CD4-positive, CD25-positive, alpha-beta regulatory T cell (primary cell): ENCODE measurements around the gene NRP1. TPM values are rescaled to one million over a fixed set of nuclear protein-coding genes. Genes with fewer than 3 reads are reported as not detected.

Experiments used
- ATAC-seq, 2 donors: fragments of 150-1000 bp; cut with Tn5 transposase; one replicate each; pipeline ENCODE4 v1.10.0; 2021; ENCODE audit warnings: low read depth in 2 of 2, moderate number of reproducible peaks in 2 of 2, moderate library complexity in 1 of 2
- DNase-seq, 3 donors: peaks; one replicate each; pipeline versions ENCODE4 v3.0.0 to v3.0.0-alpha.2; 2012 to 2022; ENCODE audit warnings: mixed read lengths in 1 of 3
- H3K27ac ChIP-seq: one replicate; pipeline ENCODE4 v1.7.0; 2013; ENCODE audit warnings: mild to moderate bottlenecking, low read length; ENCODE audit not compliant: insufficient read depth, poor library complexity, severe bottlenecking
- H3K27me3 ChIP-seq: one replicate; pipeline ENCODE4 v1.7.0; 2013; ENCODE audit warnings: low read length; ENCODE audit not compliant: control insufficient read depth, insufficient read depth
- H3K36me3 ChIP-seq: one replicate; pipeline ENCODE4 v1.7.0; 2013; ENCODE audit warnings: mild to moderate bottlenecking, low read length, moderate library complexity; ENCODE audit not compliant: control insufficient read depth, insufficient read depth
- H3K4me1 ChIP-seq: 2 replicates; pipeline ENCODE4 v1.7.0; 2013; ENCODE audit warnings: mild to moderate bottlenecking, low read length; ENCODE audit not compliant: insufficient read depth, control insufficient read depth, poor library complexity, severe bottlenecking
- H3K4me3 ChIP-seq: one replicate; pipeline ENCODE4 v1.7.0; 2013; ENCODE audit warnings: low read depth, mild to moderate bottlenecking, low read length, moderate library complexity
- H3K9me3 ChIP-seq, 2 experiments: 1 replicate in 1 of 2; 2 replicates in 1 of 2; pipeline ENCODE4 v1.7.0; 2013; ENCODE audit warnings: low read length in 2 of 2, mild to moderate bottlenecking in 1 of 2, moderate library complexity in 1 of 2; ENCODE audit not compliant: control insufficient read depth in 2 of 2
- H3K27ac Mint-ChIP-seq, 3 donors: one replicate each; pipeline ENCODE4 v1.8.0; 2020 to 2022; ENCODE audit warnings: mild to moderate bottlenecking in 3 of 3, mixed read lengths in 3 of 3, moderate library complexity in 2 of 3
- H3K27me3 Mint-ChIP-seq: one replicate; pipeline ENCODE4 v1.8.0; 2022; ENCODE audit warnings: mild to moderate bottlenecking, mixed read lengths
- H3K36me3 Mint-ChIP-seq: one replicate; pipeline ENCODE4 v1.8.0; 2020; ENCODE audit warnings: mixed read lengths
- H3K4me1 Mint-ChIP-seq, 4 donors: one replicate each; pipeline ENCODE4 v1.8.0; 2020 to 2022; ENCODE audit warnings: mixed read lengths in 4 of 4, mild to moderate bottlenecking in 1 of 4
- H3K4me3 Mint-ChIP-seq, 4 donors: one replicate each; pipeline ENCODE4 v1.8.0; 2020 to 2022; ENCODE audit warnings: mild to moderate bottlenecking in 4 of 4, mixed read lengths in 4 of 4, moderate library complexity in 3 of 4
- H3K9me3 Mint-ChIP-seq, 7 donors: one replicate each; pipeline ENCODE4 v1.8.0; 2020 to 2022; ENCODE audit warnings: mixed read lengths in 7 of 7, mild to moderate bottlenecking in 3 of 7, moderate library complexity in 2 of 7
- polyA plus RNA-seq, 4 donors: library from polyadenylated mRNA; unstranded; fragments of 300-500 nt; fragmentation: Illumina TruSeq; gene quantifications; one replicate each; pipeline ENCODE4 v1.2.3, GENCODE V29; 2021
- total RNA-seq: library from RNA; stranded (reverse); gene quantifications from one replicate; pipeline ENCODE4 v1.2.3, GENCODE V29; 2022

Gene NRP1
- total and polyA plus RNA-seq, 5 donors from 2014 or later: 0.05 TPM; not detected in 4

DNA sequence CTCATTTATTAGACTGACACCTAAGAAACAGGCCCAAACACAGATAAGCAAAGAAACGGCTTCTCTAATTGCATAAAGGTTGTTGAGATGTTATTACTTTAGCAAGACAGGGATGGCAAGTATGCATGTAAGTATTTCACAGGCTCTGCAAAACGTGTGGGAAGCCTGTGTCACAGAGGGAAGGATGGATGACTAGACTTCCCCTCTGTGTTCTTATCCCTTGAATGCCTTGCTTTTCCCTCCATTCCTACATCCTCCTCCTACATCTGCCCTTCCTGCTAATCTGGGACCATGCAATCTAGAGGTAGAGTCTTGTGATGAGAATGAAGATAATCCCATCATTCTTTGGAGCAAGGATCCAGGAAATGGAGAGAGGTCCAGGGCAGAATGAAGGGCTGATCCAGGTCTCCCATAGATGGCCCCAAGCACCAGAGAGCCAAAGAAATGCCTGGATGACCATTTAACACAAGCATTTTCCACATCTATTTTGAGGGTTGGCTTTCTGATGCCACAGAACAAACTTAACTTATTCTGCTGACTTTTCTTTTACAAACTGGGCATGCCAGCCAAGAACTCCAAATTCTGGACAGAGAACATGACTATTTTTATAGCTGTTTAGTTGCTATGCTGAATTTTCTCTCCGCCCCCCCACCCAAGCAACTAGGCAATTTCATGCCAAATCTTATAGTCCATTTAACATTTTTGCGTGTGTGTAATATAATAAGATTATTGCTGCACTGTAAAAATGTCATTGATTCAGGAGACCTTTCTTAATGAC is 48.1 kb downstream of the NRP1 start:
- ATAC-seq (no peak), DNase-seq (no peak)
- no peaks in the 10 kb centered on the region for H3K9me3 Mint-ChIP-seq
- Histone ChIP-seq H3K36me3 (no peaks in the 10 kb centered on the region), H3K9me3 (no peaks in the 10 kb centered on the region), H3K27ac (no peak overlapping the region), H3K4me1 (no peaks in the 10 kb centered on the region), H3K27me3 (peaks cover 39% of the 10 kb centered on the region), H3K4me3 (no peak overlapping the region)
- H3K4me3 Mint-ChIP-seq: no peak overlapping the region
- no peaks in the 10 kb centered on the region for H3K36me3 Mint-ChIP-seq
- peaks cover 42% of the 10 kb centered on the region for H3K27me3 Mint-ChIP-seq
- H3K27ac Mint-ChIP-seq: no peak overlapping the region
- no peaks in the 10 kb centered on the region for H3K4me1 Mint-ChIP-seq

DNA sequence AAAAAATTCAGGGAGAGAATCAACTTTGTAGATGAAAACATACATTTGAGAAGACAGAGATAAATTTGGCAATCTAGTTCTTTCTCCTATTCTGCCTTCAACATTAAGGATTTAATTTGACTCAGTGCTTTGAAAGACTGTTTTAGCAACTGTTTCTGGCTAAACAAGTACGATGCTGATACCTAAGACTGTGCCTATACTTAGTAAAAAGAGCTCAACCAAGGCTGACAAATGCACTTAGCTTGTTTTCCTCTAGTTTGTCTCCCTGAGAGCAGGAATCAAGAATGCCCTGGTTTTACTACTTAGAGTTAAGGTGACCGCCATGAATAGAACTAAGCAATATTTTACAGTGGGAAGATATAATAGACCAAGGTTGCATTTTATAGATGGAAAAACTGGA is 49.5 kb downstream of the NRP1 start:
- no peak overlapping the region for H3K27ac Mint-ChIP-seq
- no peak overlapping the region for H3K4me3 Mint-ChIP-seq
- no peaks in the 10 kb centered on the region for H3K36me3 Mint-ChIP-seq
- DNase-seq (no peak), ATAC-seq (no peak)
- Histone ChIP-seq H3K4me1 (no peaks in the 10 kb centered on the region), H3K27ac (no peak overlapping the region), H3K4me3 (no peak overlapping the region), H3K9me3 (no peaks in the 10 kb centered on the region), H3K36me3 (no peaks in the 10 kb centered on the region), H3K27me3 (peaks cover 36% of the 10 kb centered on the region)
- no peaks in the 10 kb centered on the region for H3K9me3 Mint-ChIP-seq
- H3K4me1 Mint-ChIP-seq: no peaks in the 10 kb centered on the region
- peaks cover 45% of the 10 kb centered on the region for H3K27me3 Mint-ChIP-seq

DNA sequence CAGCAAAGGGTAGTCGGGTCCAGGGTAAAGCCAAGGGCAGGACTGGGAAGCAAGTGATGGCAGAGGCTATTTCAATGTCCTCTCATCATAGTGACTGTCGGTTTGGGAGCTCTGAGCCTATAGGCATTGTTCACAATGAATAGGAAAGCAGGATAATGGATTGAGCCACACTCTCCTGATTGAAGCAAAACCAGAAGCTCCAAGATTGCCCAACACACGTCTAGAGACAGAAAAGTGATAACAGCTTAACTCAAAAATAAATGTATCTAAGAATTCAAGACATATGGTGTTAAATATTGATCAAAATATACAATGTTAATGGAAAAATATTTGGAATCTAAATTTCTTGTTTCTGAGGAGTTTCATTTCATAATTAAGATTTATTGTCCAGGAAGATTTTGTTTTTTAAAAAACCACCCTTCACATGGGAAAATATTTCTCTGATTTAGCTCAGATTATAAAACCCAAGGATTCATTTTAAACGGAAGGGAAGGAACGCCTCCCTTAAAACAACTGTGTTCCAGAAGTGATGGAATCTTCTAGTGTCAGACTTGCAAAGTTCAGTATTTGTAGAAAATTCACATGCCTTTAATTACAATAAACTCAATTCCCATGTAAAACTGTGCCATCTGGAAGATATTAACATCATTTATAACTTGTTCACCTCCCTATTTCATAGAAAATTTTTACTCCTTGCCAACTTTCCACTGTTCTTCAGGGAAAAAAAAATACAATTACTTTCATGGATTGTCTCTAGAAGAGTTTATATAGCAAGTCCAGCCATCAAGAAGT is 54.5 kb downstream of the NRP1 start:
- Mint-ChIP-seq H3K27me3 (peaks cover 46% of the 10 kb centered on the region), H3K27ac (no peak overlapping the region)
- H3K27ac ChIP-seq: no peak overlapping the region

DNA sequence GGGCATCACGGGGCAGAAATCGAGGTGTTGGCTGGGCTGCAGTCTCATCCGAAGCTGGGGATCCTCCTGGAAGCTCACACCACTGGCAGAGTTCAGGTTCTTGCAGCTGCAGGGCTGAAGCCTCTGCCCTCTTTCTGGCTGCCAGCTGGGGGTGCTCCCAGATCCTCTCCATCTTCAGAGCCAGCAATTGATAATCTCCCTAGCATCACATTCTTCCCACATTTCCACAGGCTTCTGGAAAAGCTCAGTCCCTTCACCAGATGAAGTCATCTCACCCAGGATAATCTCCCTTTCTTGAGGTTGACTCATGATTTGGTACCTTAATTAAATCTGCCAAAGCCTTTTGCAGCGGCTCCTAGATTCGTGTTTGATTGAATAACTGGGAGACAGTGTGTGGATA is 55.2 kb downstream of the NRP1 start:
- Mint-ChIP-seq H3K4me1 (no peaks in the 10 kb centered on the region), H3K36me3 (no peaks in the 10 kb centered on the region), H3K4me3 (no peak overlapping the region), H3K27ac (no peak overlapping the region), H3K9me3 (no peaks in the 10 kb centered on the region), H3K27me3 (peaks cover 54% of the 10 kb centered on the region)
- Histone ChIP-seq H3K4me3 (no peak overlapping the region), H3K27ac (no peak overlapping the region), H3K36me3 (no peaks in the 10 kb centered on the region), H3K27me3 (peaks cover 26% of the 10 kb centered on the region), H3K9me3 (no peaks in the 10 kb centered on the region), H3K4me1 (no peaks in the 10 kb centered on the region)
- no peak for ATAC-seq
- DNase-seq: no peak

More for the DNA sequence above, 54.5 kb downstream of the NRP1 start:
- no peak for ATAC-seq
- no peaks in the 10 kb centered on the region for H3K9me3 ChIP-seq
- Mint-ChIP-seq H3K9me3 (no peaks in the 10 kb centered on the region), H3K4me3 (no peak overlapping the region), H3K36me3 (no peaks in the 10 kb centered on the region), H3K4me1 (no peaks in the 10 kb centered on the region)
- no peaks in the 10 kb centered on the region for H3K36me3 ChIP-seq
- H3K4me3 ChIP-seq: no peak overlapping the region
- DNase-seq: no peak
- no peaks in the 10 kb centered on the region for H3K4me1 ChIP-seq
- H3K27me3 ChIP-seq: peaks cover 30% of the 10 kb centered on the region

DNA sequence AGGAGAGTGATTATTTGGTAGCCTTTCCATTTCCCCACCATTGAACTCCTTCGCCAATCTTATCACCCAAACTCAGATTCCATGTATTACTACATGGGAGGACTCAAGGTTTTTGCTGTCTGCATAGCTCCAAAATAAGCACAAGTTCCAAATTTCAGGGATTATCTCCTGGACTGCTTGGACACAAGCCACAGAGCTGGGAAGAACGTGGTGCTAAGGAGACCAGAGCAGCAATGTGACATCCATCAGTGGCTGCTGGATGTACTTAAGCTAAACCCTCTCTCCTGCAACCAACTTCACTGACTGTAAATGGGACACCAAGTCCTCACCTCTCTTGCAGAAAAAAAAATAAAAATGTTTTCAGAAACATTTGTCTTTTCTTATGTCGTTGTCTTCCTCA is 56.3 kb downstream of the NRP1 start:
- no peaks in the 10 kb centered on the region for H3K9me3 ChIP-seq
- H3K9me3 Mint-ChIP-seq: no peaks in the 10 kb centered on the region
- ATAC-seq (no peak), DNase-seq (no peak)
- no peak overlapping the region for H3K27ac ChIP-seq
- peaks cover 56% of the 10 kb centered on the region for H3K27me3 Mint-ChIP-seq
- H3K36me3 Mint-ChIP-seq: no peaks in the 10 kb centered on the region
- H3K27ac Mint-ChIP-seq: no peak overlapping the region
- H3K4me1 ChIP-seq: no peaks in the 10 kb centered on the region
- no peak overlapping the region for H3K4me3 Mint-ChIP-seq
- no peaks in the 10 kb centered on the region for H3K36me3 ChIP-seq
- peaks cover 22% of the 10 kb centered on the region for H3K27me3 ChIP-seq
- no peaks in the 10 kb centered on the region for H3K4me1 Mint-ChIP-seq
- no peak overlapping the region for H3K4me3 ChIP-seq

DNA sequence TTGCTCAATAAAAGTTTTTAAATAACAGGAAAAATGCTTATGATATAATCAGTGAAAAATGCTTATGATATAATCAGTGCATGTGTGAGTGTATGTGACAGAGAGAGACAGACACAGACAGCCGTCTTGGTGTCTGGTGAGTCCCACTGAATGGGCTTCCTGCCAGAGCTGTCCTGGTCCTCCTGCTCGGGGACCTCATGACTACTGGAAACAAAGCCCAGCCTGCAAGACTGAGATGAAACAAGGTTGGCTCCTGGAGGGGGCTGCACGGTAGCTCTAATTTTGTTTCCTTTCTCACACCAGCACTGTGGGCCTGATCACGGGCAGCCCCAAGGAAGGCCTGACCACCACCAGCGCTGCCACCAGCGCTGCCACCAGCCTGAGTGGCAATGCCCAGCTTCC is 57.3 kb downstream of the NRP1 start:
- Mint-ChIP-seq H3K36me3 (no peaks in the 10 kb centered on the region), H3K4me3 (no peak overlapping the region), H3K27me3 (peaks cover 58% of the 10 kb centered on the region), H3K4me1 (no peaks in the 10 kb centered on the region), H3K27ac (no peak overlapping the region), H3K9me3 (no peaks in the 10 kb centered on the region)
- H3K27ac ChIP-seq: no peak overlapping the region
- no peak overlapping the region for H3K4me3 ChIP-seq
- H3K9me3 ChIP-seq: no peaks in the 10 kb centered on the region
- peaks cover 16% of the 10 kb centered on the region for H3K27me3 ChIP-seq
- DNase-seq: no peak
- no peaks in the 10 kb centered on the region for H3K4me1 ChIP-seq
- ATAC-seq: no peak
- H3K36me3 ChIP-seq: no peaks in the 10 kb centered on the region

DNA sequence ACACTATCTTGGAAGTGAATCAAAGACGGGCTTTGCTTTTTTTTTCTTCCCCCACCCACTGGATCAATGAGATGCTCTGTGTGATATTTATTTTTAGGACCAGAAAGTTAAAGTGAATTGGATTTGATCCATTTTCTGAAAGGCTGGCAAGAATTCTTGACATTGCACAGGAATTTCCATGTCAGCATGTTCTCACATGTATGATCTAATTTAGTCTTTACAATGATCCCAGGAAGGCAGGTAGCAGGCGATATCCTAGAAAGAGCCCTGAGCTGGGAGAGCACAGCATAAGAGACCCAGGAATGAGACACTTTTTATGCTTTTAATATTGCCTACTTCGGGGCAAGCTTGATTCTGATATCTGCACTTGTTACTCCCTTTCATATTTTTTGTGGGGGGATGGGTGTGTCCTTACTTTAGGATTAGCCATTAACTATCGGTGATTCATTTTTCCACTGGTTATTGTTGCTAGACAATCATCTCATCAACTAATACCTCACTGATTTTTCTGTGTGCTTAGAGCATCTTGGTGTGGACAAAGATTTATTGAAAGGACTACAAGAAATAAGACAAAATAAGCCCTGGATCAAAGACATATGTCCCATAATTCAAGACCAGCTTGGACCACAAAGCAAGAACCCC is 58.1 kb downstream of the NRP1 start:
- H3K4me3 ChIP-seq: no peak overlapping the region
- Mint-ChIP-seq H3K27me3 (peaks cover 60% of the 10 kb centered on the region), H3K36me3 (no peaks in the 10 kb centered on the region), H3K4me3 (no peak overlapping the region), H3K9me3 (no peaks in the 10 kb centered on the region), H3K4me1 (no peaks in the 10 kb centered on the region), H3K27ac (no peak overlapping the region)
- H3K36me3 ChIP-seq: no peaks in the 10 kb centered on the region
- ATAC-seq (no peak), DNase-seq (no peak)
- no peak overlapping the region for H3K27ac ChIP-seq
- no peaks in the 10 kb centered on the region for H3K4me1 ChIP-seq
- H3K27me3 ChIP-seq: peaks cover 10% of the 10 kb centered on the region
- H3K9me3 ChIP-seq: no peaks in the 10 kb centered on the region
